HepG2 (cell line): Measurements from ENCODE around the gene DENND11. TPM values are rescaled to one million over a fixed set of nuclear protein-coding genes. Genes with fewer than 3 reads are reported as not detected.

Source experiments
- CTCF ChIP-seq: sonication (generic); formaldehyde crosslinking; IDR thresholded peaks from 2 replicates; pipeline ENCODE4 v1.5.0; 2020; ENCODE audit warnings: mild to moderate bottlenecking, missing genetic modification reagents, moderate library complexity
- DNMT1 ChIP-seq: sonication (generic); formaldehyde crosslinking; IDR thresholded peaks from 2 replicates; pipeline ENCODE4 v1.5.1; 2020; ENCODE audit warnings: mild to moderate bottlenecking, missing genetic modification reagents
- DR1 ChIP-seq: sonication (generic); formaldehyde crosslinking; IDR thresholded peaks from 2 replicates; pipeline ENCODE4 v1.8.0; 2021; ENCODE audit warnings: mild to moderate bottlenecking, missing genetic modification reagents, inconsistent platforms
- HDAC2 ChIP-seq: sonication (generic); formaldehyde crosslinking; IDR thresholded peaks from 2 replicates; pipeline ENCODE4 v1.4.0; 2020; ENCODE audit warnings: missing genetic modification reagents
- KLF6 ChIP-seq: IDR thresholded peaks from 2 replicates; pipeline ENCODE4 v1.8.0; 2016; ENCODE audit warnings: missing biosample characterization, missing genetic modification reagents
- NCOA2 ChIP-seq: sonication (generic); formaldehyde crosslinking; IDR thresholded peaks from 2 replicates; pipeline ENCODE4 v1.8.0; 2022; ENCODE audit warnings: inconsistent platforms
- PAX8 ChIP-seq: sonication (generic); formaldehyde crosslinking; IDR thresholded peaks from 2 replicates; pipeline ENCODE4 v1.8.0; 2022; ENCODE audit warnings: mild to moderate bottlenecking, missing genetic modification reagents, borderline replicate concordance
- PRMT3 ChIP-seq: sonication (generic); formaldehyde crosslinking; IDR thresholded peaks from 2 replicates; pipeline ENCODE4 v1.8.1; 2022; ENCODE audit warnings: low read depth, mild to moderate bottlenecking, moderate library complexity, missing genetic modification reagents, borderline replicate concordance
- RFXANK ChIP-seq: IDR thresholded peaks from 2 replicates; pipeline ENCODE4 v1.6.1; 2016
- SALL1 ChIP-seq: sonication (generic); formaldehyde crosslinking; IDR thresholded peaks from 2 replicates; pipeline ENCODE4 v1.8.0; 2022; ENCODE audit warnings: mild to moderate bottlenecking, missing genetic modification reagents
- THAP11 ChIP-seq: IDR thresholded peaks from 2 replicates; pipeline ENCODE4 v1.6.1; 2016; ENCODE audit warnings: missing biosample characterization, missing genetic modification reagents
- THAP8 ChIP-seq: sonication (generic); formaldehyde crosslinking; IDR thresholded peaks from 2 replicates; pipeline ENCODE4 v1.5.1; 2020; ENCODE audit warnings: missing genetic modification reagents, mild to moderate bottlenecking, borderline replicate concordance
- ZFY ChIP-seq: sonication (generic); formaldehyde crosslinking; IDR thresholded peaks from 2 replicates; pipeline ENCODE4 v1.4.0; 2020; ENCODE audit warnings: missing genetic modification reagents
- ZNF510 ChIP-seq: sonication (generic); formaldehyde crosslinking; IDR thresholded peaks from 2 replicates; pipeline ENCODE4 v1.4.0; 2020; ENCODE audit warnings: low read depth, mild to moderate bottlenecking, missing genetic modification reagents
- ZNF580 ChIP-seq: IDR thresholded peaks from 2 replicates; pipeline ENCODE4 v1.6.1; 2016; ENCODE audit warnings: low read depth, borderline replicate concordance
- ZSCAN12 ChIP-seq: sonication (generic); formaldehyde crosslinking; IDR thresholded peaks from 2 replicates; pipeline ENCODE4 v1.9.0; 2021; ENCODE audit warnings: mild to moderate bottlenecking, missing genetic modification reagents
- polyA plus RNA-seq, 8 experiments: library from polyadenylated mRNA; depleted of rRNA in 3 of 8; stranded (reverse) in 7 of 8; unstranded in 1 of 8; fragments of >200 nt; fragmentation: Illumina TruSeq in 4 of 8; extraction: Trizol in 4 of 8; gene quantifications; 2 replicates each; pipeline versions ENCODE4 v1.2.1 to v1.2.3, GENCODE V29; 2011 to 2016; ENCODE audit warnings: low read depth in 4 of 8, missing spikeins in 1 of 8, mixed read lengths in 1 of 8; ENCODE audit not compliant: insufficient read depth in 1 of 8
- total RNA-seq, 5 experiments: library from RNA; depleted of rRNA; stranded (reverse); fragments of >200 nt; fragmentation: Illumina TruSeq; extraction: Trizol; gene quantifications; 2 replicates each; pipeline ENCODE4 v1.2.3, GENCODE V29; 2016; ENCODE audit warnings: low read depth in 1 of 5
- TF ChIP-seq, protein P1 (sequence below): sonication (generic); formaldehyde crosslinking; IDR thresholded peaks from 2 replicates; pipeline ENCODE4 v1.4.0; 2020; ENCODE audit warnings: missing genetic modification reagents
- TF ChIP-seq, protein P2 (sequence below), 2 experiments: IDR thresholded peaks; 2 replicates each; pipeline ENCODE4 v1.6.1; 2011 to 2012; ENCODE audit warnings: low read length in 2 of 2, borderline replicate concordance in 1 of 2, low read depth in 1 of 2, mild to moderate bottlenecking in 1 of 2, moderate library complexity in 1 of 2
- TF ChIP-seq, protein P3 (sequence below): sonication (generic); formaldehyde crosslinking; IDR thresholded peaks from 2 replicates; pipeline ENCODE4 v1.4.0; 2020; ENCODE audit warnings: low read depth, mild to moderate bottlenecking, missing genetic modification reagents

Gene DENND11
- total and polyA plus RNA-seq, 2 of the 13 experiments (the other 11 are each of a cell fraction or from before 2014, with no cell fraction given) = 7.1 to 10.5 TPM

DNA sequence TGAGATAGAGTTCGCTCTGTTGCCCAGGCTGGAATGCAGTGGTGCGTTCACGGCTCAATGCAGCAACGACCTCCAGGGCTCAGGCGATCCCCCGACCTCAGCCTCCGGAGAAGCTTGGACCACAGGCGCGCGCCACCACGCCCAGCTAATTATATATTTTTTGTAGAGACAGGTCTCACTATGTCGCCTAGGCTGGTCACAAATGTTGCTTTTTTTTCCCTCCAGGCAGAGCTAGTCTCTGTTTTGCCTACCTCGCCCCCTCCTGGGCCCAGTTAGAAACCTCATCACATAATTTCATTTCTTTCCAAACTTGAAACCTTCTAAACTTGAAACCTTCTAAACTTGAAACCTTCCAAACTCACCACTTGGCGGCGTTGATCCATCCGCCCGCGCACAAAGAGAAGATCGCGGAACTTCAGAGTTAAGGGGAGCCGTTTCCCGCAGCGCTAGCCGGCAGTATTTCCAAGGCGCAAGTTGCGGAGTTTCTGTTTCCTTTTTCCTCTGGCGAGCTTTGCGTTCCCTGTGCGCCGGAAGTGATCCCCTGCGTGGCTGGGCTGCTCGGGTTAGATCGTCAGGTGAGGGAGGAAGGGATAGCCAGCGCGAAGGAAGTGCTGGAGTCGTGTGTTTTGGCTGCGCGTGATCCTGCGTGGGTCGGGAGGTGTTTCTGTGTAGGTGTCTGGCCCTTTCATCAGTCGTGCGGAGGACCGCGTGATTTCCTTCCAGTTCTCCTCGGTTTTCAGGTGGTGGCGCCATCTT lies 36.0 kb upstream of the DENND11 start, which contains the start of gene SSBP1 (continued):
- TF ChIP-seq, protein P1, sequence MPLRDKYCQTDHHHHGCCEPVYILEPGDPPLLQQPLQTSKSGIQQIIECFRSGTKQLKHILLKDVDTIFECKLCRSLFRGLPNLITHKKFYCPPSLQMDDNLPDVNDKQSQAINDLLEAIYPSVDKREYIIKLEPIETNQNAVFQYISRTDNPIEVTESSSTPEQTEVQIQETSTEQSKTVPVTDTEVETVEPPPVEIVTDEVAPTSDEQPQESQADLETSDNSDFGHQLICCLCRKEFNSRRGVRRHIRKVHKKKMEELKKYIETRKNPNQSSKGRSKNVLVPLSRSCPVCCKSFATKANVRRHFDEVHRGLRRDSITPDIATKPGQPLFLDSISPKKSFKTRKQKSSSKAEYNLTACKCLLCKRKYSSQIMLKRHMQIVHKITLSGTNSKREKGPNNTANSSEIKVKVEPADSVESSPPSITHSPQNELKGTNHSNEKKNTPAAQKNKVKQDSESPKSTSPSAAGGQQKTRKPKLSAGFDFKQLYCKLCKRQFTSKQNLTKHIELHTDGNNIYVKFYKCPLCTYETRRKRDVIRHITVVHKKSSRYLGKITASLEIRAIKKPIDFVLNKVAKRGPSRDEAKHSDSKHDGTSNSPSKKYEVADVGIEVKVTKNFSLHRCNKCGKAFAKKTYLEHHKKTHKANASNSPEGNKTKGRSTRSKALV (CRISPR knock-in tag) = peak; percentile 62; the same call in 1 of the 2 replicates
- TF ChIP-seq ZNF580 (CRISPR knock-in tag) = peak; percentile 92
- TF ChIP-seq, protein P2, sequence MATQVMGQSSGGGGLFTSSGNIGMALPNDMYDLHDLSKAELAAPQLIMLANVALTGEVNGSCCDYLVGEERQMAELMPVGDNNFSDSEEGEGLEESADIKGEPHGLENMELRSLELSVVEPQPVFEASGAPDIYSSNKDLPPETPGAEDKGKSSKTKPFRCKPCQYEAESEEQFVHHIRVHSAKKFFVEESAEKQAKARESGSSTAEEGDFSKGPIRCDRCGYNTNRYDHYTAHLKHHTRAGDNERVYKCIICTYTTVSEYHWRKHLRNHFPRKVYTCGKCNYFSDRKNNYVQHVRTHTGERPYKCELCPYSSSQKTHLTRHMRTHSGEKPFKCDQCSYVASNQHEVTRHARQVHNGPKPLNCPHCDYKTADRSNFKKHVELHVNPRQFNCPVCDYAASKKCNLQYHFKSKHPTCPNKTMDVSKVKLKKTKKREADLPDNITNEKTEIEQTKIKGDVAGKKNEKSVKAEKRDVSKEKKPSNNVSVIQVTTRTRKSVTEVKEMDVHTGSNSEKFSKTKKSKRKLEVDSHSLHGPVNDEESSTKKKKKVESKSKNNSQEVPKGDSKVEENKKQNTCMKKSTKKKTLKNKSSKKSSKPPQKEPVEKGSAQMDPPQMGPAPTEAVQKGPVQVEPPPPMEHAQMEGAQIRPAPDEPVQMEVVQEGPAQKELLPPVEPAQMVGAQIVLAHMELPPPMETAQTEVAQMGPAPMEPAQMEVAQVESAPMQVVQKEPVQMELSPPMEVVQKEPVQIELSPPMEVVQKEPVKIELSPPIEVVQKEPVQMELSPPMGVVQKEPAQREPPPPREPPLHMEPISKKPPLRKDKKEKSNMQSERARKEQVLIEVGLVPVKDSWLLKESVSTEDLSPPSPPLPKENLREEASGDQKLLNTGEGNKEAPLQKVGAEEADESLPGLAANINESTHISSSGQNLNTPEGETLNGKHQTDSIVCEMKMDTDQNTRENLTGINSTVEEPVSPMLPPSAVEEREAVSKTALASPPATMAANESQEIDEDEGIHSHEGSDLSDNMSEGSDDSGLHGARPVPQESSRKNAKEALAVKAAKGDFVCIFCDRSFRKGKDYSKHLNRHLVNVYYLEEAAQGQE (IDR thresholded peaks at IDR 0.05; ENCODE audit: borderline replicate concordance in 1 of 2, low read depth in 1 of 2, low read length in 2 of 2) = peak in 1 of 2 experiments; percentile 55; a peak in 1 of 4 replicates
- no peak for TF ChIP-seq ZSCAN12 (CRISPR knock-in tag)
- no peak for TF ChIP-seq PAX8
- no peak for TF ChIP-seq DNMT1 (CRISPR knock-in tag)
- peak; percentile 61; the same call in 1 of the 2 replicates for TF ChIP-seq ZFY (CRISPR knock-in tag)
- TF ChIP-seq CTCF (CRISPR knock-in tag) = peak; percentile 84
- peak; percentile 91 for TF ChIP-seq SALL1 (CRISPR knock-in tag)
- TF ChIP-seq RFXANK (CRISPR knock-in tag) = no peak
- peak; percentile 97 for TF ChIP-seq THAP11 (CRISPR knock-in tag)
- TF ChIP-seq, protein P3, sequence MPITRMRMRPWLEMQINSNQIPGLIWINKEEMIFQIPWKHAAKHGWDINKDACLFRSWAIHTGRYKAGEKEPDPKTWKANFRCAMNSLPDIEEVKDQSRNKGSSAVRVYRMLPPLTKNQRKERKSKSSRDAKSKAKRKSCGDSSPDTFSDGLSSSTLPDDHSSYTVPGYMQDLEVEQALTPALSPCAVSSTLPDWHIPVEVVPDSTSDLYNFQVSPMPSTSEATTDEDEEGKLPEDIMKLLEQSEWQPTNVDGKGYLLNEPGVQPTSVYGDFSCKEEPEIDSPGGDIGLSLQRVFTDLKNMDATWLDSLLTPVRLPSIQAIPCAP (CRISPR knock-in tag) = no peak
- peak; percentile 79; the same call in 1 of the 2 replicates for TF ChIP-seq ZNF510 (CRISPR knock-in tag)
- peak; percentile 77 for TF ChIP-seq NCOA2 (CRISPR knock-in tag)
- TF ChIP-seq PRMT3 (CRISPR knock-in tag) = peak; percentile 85; the same call in 1 of the 2 replicates
- TF ChIP-seq KLF6 (CRISPR knock-in tag) = peak; percentile 74; the same call in 1 of the 2 replicates
- no peak for TF ChIP-seq THAP8 (CRISPR knock-in tag)
- peak; percentile 84 for TF ChIP-seq DR1 (CRISPR knock-in tag)
- TF ChIP-seq HDAC2 = peak; percentile 90
